Hepatocyte (in vitro differentiated cells): ENCODE data around the gene GABARAPL1. TPM values are rescaled to one million over a fixed set of nuclear protein-coding genes. Genes with fewer than 3 reads are reported as not detected.
A peak's percentile ranks its signal among the peaks of the same experiment; 100 is the strongest.
"Not testable (repeated sequence)": the region's sequence is repeated elsewhere in the genome, so short reads cannot be mapped to it uniquely, and the experiment has no call there.

Experiments used
- DNase-seq: peaks from one replicate; pipeline ENCODE4 v3.0.0-alpha.2; 2016; ENCODE audit warnings: low spot score
- H2AFZ ChIP-seq: fragments of 200-600 bp; sonication (generic); 2 replicates; pipeline ENCODE4 v1.6.0; 2016; ENCODE audit warnings: antibody characterized with exemption, mild to moderate bottlenecking
- H3K27ac ChIP-seq: fragments of 200-600 bp; sonication (generic); 2 replicates; pipeline ENCODE4 v1.5.1; 2016; ENCODE audit warnings: mild to moderate bottlenecking
- H3K27me3 ChIP-seq: fragments of 200-600 bp; sonication (generic); 2 replicates; pipeline ENCODE4 v1.6.1; 2016
- H3K36me3 ChIP-seq: fragments of 200-600 bp; sonication (generic); replicated peaks from 2 replicates; pipeline ENCODE4 v1.5.1; 2016; ENCODE audit warnings: low read depth; ENCODE audit not compliant: insufficient read depth
- H3K4me1 ChIP-seq: fragments of 200-600 bp; sonication (generic); 2 replicates; pipeline ENCODE4 v1.5.1; 2016; ENCODE audit warnings: mild to moderate bottlenecking, moderate library complexity; ENCODE audit not compliant: insufficient read depth
- H3K4me2 ChIP-seq: fragments of 200-600 bp; sonication (generic); 2 replicates; pipeline ENCODE4 v1.6.0; 2016
- H3K4me3 ChIP-seq: fragments of 200-600 bp; sonication (generic); 2 replicates; pipeline ENCODE4 v1.5.1; 2016; ENCODE audit warnings: mild to moderate bottlenecking
- H3K79me2 ChIP-seq: fragments of 200-600 bp; sonication (generic); 2 replicates; pipeline ENCODE4 v1.6.0; 2017; ENCODE audit warnings: mild to moderate bottlenecking
- H3K9me2 ChIP-seq: fragments of 200-600 bp; sonication (generic); replicated peaks from 2 replicates; pipeline ENCODE4 v1.6.0; 2017; ENCODE audit warnings: mild to moderate bottlenecking; ENCODE audit not compliant: insufficient read depth
- H3K9me3 ChIP-seq: fragments of 200-600 bp; sonication (generic); 2 replicates; pipeline ENCODE4 v1.5.1; 2016; ENCODE audit warnings: low read depth, mild to moderate bottlenecking
- H4K20me1 ChIP-seq: fragments of 200-600 bp; sonication (generic); 2 replicates; pipeline ENCODE4 v1.6.0; 2016; ENCODE audit warnings: mild to moderate bottlenecking; ENCODE audit not compliant: insufficient read depth, poor library complexity, severe bottlenecking
- EZH2 ChIP-seq: fragments of 200-600 bp; sonication (generic); IDR thresholded peaks from 2 replicates; pipeline ENCODE4 v1.6.1; 2016; ENCODE audit warnings: antibody characterized with exemption, mild to moderate bottlenecking, borderline replicate concordance
- EZH2phosphoT487 ChIP-seq: fragments of 200-600 bp; sonication (generic); IDR thresholded peaks from one replicate; pipeline ENCODE4 v1.6.1; 2018; ENCODE audit warnings: antibody characterized with exemption, mild to moderate bottlenecking, low read depth, moderate library complexity; ENCODE audit not compliant: unreplicated experiment, severe bottlenecking
- WGBS: methylation state at CpG from one replicate; pipeline ENCODE4 v1.1.6; 2016; ENCODE audit warnings: low lambda C conversion rate; ENCODE audit errors: missing lambda C conversion rate; 5-methylcytosine and 5-hydroxymethylcytosine counted together
- polyA plus RNA-seq: library from polyadenylated mRNA; unstranded; fragments of >200 nt; fragmentation: Nextera tagmentation; extraction: Ambion mirVana; gene quantifications from 2 replicates; pipeline ENCODE4 v1.2.1, GENCODE V29; 2016
- total RNA-seq: library from RNA; depleted of rRNA; stranded (reverse); fragments of >200 nt; gene quantifications from 2 replicates; pipeline ENCODE4 v1.2.3, GENCODE V29; 2014
- TF ChIP-seq, protein P1 (sequence below): fragments of 200-600 bp; sonication (generic); IDR thresholded peaks from 2 replicates; pipeline ENCODE4 v1.5.1; 2016; ENCODE audit warnings: antibody characterized with exemption, mild to moderate bottlenecking; ENCODE audit not compliant: poor library complexity

GABARAPL1 gene
- total and polyA plus RNA-seq, 2 experiments from 2014 or later: 77.7 to 93.5 TPM

DNA sequence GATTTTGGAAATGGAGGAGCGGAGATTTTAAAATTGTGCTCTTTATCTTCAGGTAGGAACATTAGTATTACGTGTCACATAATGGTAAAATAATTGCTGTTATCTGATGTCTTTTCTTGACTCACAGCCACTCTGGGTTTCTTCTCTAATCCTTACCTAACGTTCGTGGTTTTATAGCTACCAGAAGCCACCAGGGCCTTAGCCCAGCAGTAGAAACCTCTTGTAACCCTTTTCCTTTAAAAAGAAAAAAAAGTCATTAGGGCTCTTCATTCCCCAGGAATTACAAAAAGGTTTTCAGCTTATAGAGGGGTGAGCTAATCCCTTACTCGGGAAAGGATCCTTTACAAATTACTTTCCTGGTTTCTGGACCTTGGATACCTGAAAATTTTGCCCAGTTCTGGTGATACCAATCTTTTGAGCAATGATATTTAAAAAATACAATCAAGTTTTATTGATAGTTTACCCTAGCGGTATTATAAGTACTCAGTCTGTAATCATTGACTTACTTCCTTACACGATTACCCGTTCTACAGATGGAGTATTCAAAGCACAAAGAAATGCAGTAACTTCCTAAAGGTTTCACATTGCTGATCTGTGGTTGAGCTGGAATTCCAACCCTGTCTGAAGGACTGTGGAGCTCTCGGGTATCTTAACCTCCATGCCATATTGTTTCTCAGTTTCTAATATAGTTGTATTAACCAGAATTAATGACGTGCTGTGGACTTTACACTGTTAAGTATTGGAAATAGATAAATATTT, 1.6 kb downstream of the GABARAPL1 start:
- Histone ChIP-seq H3K4me2 (peak overlapping the region; percentile 70), H3K9me3 (no peaks in the 10 kb centered on the region), H3K4me3 (peak overlapping the region; percentile 81), H3K4me1 (no peaks in the 10 kb centered on the region), H3K27ac (peak overlapping the region; percentile 96), H3K27me3 (no peaks in the 10 kb centered on the region), H4K20me1 (peaks cover 12% of the 10 kb centered on the region), H3K36me3 (no peaks in the 10 kb centered on the region), H3K9me2 (no peaks in the 10 kb centered on the region), H3K79me2 (peaks cover 37% of the 10 kb centered on the region), H2AFZ (peak overlapping the region; percentile 59)
- TF ChIP-seq, protein P1, sequence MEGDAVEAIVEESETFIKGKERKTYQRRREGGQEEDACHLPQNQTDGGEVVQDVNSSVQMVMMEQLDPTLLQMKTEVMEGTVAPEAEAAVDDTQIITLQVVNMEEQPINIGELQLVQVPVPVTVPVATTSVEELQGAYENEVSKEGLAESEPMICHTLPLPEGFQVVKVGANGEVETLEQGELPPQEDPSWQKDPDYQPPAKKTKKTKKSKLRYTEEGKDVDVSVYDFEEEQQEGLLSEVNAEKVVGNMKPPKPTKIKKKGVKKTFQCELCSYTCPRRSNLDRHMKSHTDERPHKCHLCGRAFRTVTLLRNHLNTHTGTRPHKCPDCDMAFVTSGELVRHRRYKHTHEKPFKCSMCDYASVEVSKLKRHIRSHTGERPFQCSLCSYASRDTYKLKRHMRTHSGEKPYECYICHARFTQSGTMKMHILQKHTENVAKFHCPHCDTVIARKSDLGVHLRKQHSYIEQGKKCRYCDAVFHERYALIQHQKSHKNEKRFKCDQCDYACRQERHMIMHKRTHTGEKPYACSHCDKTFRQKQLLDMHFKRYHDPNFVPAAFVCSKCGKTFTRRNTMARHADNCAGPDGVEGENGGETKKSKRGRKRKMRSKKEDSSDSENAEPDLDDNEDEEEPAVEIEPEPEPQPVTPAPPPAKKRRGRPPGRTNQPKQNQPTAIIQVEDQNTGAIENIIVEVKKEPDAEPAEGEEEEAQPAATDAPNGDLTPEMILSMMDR: no peak
- TF ChIP-seq EZH2phosphoT487: no peak
- TF ChIP-seq EZH2: no peak
- 12% methylated on average over 10 of the region's 10 CpGs for WGBS
- peak; percentile 46 for DNase-seq

DNA sequence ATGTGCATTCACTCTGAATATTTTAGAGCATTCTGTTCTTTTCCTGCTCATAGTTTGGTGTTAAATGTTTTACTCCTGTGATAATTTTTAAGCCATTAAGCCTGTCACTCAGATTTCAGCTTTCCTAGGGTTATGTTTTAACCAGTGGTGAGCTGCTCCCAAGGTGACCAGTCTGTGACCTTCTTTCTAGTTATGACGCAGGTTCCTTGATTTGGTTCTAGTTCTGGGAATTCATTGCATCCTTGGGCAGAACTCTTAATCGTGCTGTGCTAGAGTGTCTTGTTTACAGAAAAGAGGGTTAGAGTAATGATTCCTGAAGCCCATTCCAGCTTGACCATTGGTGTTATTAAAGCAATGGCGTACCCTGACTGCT, 2.2 kb downstream of the GABARAPL1 start:
- TF ChIP-seq EZH2 (no peak), EZH2phosphoT487 (no peak)
- TF ChIP-seq, protein P1: no peak
- Histone ChIP-seq H3K27ac (peak overlapping the region; percentile 96), H3K27me3 (no peaks in the 10 kb centered on the region), H3K4me1 (no peaks in the 10 kb centered on the region), H3K4me2 (peak overlapping the region; percentile 70), H2AFZ (no peak overlapping the region), H3K36me3 (no peaks in the 10 kb centered on the region), H3K9me3 (no peaks in the 10 kb centered on the region), H3K79me2 (peaks cover 37% of the 10 kb centered on the region), H3K9me2 (no peaks in the 10 kb centered on the region), H3K4me3 (peak overlapping the region; percentile 81), H4K20me1 (peaks cover 12% of the 10 kb centered on the region)
- no peak for DNase-seq
- 62% methylated on average over 3 of the region's 3 CpGs for WGBS

DNA sequence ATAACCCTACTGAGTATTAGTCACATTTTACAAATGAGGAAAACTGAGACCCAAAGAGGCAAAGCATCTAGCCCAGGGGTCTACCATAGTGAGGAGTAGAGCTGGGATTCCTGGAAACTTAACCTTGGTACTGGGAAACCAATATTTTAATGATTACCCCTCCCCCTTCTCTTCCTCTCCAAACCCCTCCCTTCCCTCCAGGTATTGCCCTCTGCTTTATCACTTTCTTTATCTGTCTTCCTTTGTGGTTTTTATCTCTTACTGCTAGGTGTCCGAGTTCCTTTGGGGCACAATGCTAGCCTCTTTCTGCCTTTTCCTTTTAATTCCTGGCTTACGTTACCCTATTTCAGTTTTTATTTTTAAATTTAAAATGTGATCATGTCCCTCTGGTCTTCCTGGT, 2.8 kb downstream of the GABARAPL1 start:
- H3K4me1 ChIP-seq: no peaks in the 10 kb centered on the region
- no peaks in the 10 kb centered on the region for H3K27me3 ChIP-seq
- no peak for TF ChIP-seq EZH2
- no peak for TF ChIP-seq EZH2phosphoT487
- TF ChIP-seq, protein P1: no peak
- H3K36me3 ChIP-seq: no peaks in the 10 kb centered on the region
- no peaks in the 10 kb centered on the region for H3K9me3 ChIP-seq
- H4K20me1 ChIP-seq: peaks cover 12% of the 10 kb centered on the region
- DNase-seq: no peak
- H3K9me2 ChIP-seq: no peaks in the 10 kb centered on the region
- 64% methylated on average over 2 of the region's 2 CpGs for WGBS
- H3K4me3 ChIP-seq: peak overlapping the region; percentile 11
- no peak overlapping the region for H2AFZ ChIP-seq
- H3K79me2 ChIP-seq: peaks cover 37% of the 10 kb centered on the region
- peak overlapping the region; percentile 96 for H3K27ac ChIP-seq
- H3K4me2 ChIP-seq: peak overlapping the region; percentile 70

DNA sequence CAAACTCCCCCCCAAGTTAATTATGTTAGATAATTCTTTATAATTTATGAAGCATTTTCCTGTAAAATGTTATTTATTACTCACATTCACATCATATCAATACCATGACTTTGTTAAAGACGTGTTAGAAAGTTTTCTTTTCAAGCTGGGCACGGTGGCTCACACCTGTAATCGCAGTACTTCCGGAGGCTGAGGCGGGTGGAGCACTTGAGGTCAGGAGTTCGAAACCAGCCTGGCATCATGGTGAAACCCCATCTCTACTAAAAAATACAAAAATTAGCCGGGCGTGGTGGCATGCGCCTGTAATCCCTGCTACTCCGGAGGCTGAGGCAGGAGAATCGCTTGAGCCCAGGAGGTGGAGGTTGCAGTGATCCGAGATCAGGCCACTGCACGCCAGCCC, 3.3 kb downstream of the GABARAPL1 start:
- H3K79me2 ChIP-seq: peaks cover 37% of the 10 kb centered on the region
- not testable (repeated sequence) for DNase-seq, H3K9me2 ChIP-seq, H2AFZ ChIP-seq, H3K36me3 ChIP-seq, H3K4me1 ChIP-seq, H3K4me3 ChIP-seq, H3K27me3 ChIP-seq, H3K27ac ChIP-seq, H3K9me3 ChIP-seq
- peak overlapping the region; percentile 70 for H3K4me2 ChIP-seq
- 93% methylated on average over 13 of the region's 13 CpGs for WGBS
- H4K20me1 ChIP-seq: peaks cover 12% of the 10 kb centered on the region
